ENCODE measurements around the gene UCN2. TPM values are rescaled to one million over a fixed set of nuclear protein-coding genes. Genes with fewer than 3 reads are reported as not detected.

Gene UCN2
- total and polyA plus RNA-seq, 9 donors, result 0.18 to 0.22 (median 0.19) TPM; not detected in 5

DNA sequence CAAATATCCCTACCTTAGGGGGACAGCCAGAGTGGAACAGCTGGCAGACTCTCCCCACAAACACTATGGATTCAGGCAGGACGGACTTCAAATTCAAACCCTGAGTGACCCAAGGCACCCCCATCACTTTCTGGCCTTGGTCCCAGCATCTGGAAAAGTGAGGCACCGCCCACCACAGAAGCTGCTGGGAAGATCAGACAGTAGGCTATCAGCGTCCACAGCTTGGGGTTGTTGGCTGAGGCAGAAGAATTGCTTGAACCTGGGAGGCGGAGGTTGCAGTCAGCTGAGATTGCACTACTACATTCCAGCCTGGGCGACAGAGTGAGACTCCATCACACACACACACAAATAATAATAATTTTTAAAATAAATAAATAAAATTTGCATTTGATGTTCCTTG, 15.5 kb downstream of the UCN2 start:
- H3K4me1 ChIP-seq (ENCODE audit: insufficient read depth), result no peaks in the 10 kb centered on the region
- WGBS, 3 donors, result 65 to 67% (median 66%) methylated on average over 5 of the region's 5 CpGs
- no peaks in the 10 kb centered on the region for H3K27me3 ChIP-seq
- TF ChIP-seq EP300 (IDR thresholded peaks at IDR 0.05), result no peak
- TF ChIP-seq, protein P1, sequence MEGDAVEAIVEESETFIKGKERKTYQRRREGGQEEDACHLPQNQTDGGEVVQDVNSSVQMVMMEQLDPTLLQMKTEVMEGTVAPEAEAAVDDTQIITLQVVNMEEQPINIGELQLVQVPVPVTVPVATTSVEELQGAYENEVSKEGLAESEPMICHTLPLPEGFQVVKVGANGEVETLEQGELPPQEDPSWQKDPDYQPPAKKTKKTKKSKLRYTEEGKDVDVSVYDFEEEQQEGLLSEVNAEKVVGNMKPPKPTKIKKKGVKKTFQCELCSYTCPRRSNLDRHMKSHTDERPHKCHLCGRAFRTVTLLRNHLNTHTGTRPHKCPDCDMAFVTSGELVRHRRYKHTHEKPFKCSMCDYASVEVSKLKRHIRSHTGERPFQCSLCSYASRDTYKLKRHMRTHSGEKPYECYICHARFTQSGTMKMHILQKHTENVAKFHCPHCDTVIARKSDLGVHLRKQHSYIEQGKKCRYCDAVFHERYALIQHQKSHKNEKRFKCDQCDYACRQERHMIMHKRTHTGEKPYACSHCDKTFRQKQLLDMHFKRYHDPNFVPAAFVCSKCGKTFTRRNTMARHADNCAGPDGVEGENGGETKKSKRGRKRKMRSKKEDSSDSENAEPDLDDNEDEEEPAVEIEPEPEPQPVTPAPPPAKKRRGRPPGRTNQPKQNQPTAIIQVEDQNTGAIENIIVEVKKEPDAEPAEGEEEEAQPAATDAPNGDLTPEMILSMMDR (IDR thresholded peaks at IDR 0.05), result no peak
- TF ChIP-seq POLR2A (IDR thresholded peaks at IDR 0.05), result no peak
- H3K36me3 ChIP-seq, result no peaks in the 10 kb centered on the region
- intact Hi-C loops (cut with DNase I), result loop anchor here in 2 of 4 donors (2.0 to 5.0 kb wide), 3 partner anchors 41 to 86 kb away; no protein-coding TSS in a partner anchor
- DNase-seq, result no peak
- H3K27ac ChIP-seq, result no peak overlapping the region
- no peaks in the 10 kb centered on the region for H3K9me3 ChIP-seq
- H3K4me3 ChIP-seq, result no peak overlapping the region

DNA sequence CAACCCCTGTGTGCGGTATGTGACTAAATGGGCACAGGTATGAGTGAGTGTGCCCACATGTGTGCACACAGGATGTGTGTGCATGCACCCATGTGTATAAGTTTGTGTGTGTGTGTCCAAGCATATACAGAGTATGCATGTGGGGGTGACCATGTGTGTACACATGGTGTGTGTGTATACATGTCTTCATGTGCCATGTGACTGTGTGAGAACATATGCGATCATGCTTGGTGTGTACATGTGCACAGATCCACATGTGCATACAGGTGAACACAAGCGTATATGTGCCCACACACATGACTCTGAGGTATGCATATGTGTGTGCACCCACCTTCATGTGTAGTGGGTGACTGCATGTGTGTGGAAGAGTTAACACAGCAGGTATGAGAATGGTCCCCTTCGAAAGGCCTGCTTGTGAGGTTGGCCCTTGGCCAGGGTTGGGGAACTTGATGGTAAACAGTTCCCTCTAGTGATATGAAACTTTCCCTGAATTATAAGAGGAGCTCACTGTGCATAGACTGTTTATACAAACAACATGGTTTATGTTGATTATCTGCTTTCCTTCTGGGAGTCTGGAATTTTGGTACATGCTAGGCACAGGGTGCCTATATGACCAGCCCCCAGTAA, 17.3 kb downstream of the UCN2 start:
- Histone ChIP-seq H3K36me3 (no peaks in the 10 kb centered on the region), H3K4me1 (ENCODE audit: insufficient read depth) (no peaks in the 10 kb centered on the region), H3K9me3 (no peaks in the 10 kb centered on the region), H3K27ac (no peak overlapping the region), H3K27me3 (no peaks in the 10 kb centered on the region), H3K4me3 (no peak overlapping the region)
- intact Hi-C loops (cut with DNase I), result loop anchor here in 2 of 4 donors (5.0 kb wide), 2 partner anchors 39 to 84 kb away; no protein-coding TSS in a partner anchor
- TF ChIP-seq POLR2A (IDR thresholded peaks at IDR 0.05) (no peak), EP300 (IDR thresholded peaks at IDR 0.05) (no peak)
- TF ChIP-seq, protein P1 (IDR thresholded peaks at IDR 0.05), result no peak
- no peak for DNase-seq
- 72 to 76% (median 75%) methylated on average over 4 of the region's 4 CpGs for WGBS, 3 donors

DNA sequence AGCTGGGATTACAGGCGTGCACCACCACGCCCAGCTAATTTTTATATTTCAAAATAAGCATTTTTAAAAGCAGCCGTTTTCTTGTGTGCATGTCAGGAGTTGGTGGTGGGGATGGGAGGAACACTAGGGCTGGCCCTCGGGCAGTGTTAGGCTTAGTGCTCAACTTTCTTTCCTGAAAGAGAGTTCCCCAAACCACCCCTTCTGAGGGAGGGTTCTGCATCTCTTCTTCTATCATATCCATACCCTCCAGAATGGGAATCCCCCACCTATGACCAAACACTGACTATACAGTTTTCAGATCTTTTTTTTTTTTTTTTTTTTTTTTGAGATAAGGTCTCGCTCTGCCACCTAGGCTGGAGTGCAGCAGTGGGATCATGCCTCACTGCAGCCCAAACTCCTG, 19.4 kb downstream of the UCN2 start:
- Histone ChIP-seq H3K4me3 (no peak overlapping the region), H3K36me3 (no peaks in the 10 kb centered on the region), H3K4me1 (ENCODE audit: insufficient read depth) (no peaks in the 10 kb centered on the region), H3K27ac (no peak overlapping the region), H3K27me3 (no peaks in the 10 kb centered on the region), H3K9me3 (no peaks in the 10 kb centered on the region)
- DNase-seq, result no peak
- TF ChIP-seq, protein P1 (IDR thresholded peaks at IDR 0.05), result no peak
- intact Hi-C loops (cut with DNase I), result no loop called here
- 90 to 91% (median 90%) methylated on average over 5 of the region's 5 CpGs for WGBS, 3 donors

- DNase-seq, result no peak
- TF ChIP-seq POLR2A (IDR thresholded peaks at IDR 0.05) (no peak), EP300 (IDR thresholded peaks at IDR 0.05) (no peak)
- TF ChIP-seq, protein P1 (IDR thresholded peaks at IDR 0.05), result no peak
- Histone ChIP-seq H3K27ac (no peak overlapping the region), H3K4me3 (no peak overlapping the region), H3K4me1 (ENCODE audit: insufficient read depth) (no peaks in the 10 kb centered on the region), H3K27me3 (no peaks in the 10 kb centered on the region), H3K9me3 (no peaks in the 10 kb centered on the region), H3K36me3 (no peaks in the 10 kb centered on the region)
- 87 to 89% (median 89%) methylated on average over 9 of the region's 9 CpGs for WGBS, 3 donors
- intact Hi-C loops (cut with DNase I), result no loop called here
These were observed 20.2 kb downstream of the UCN2 start for GRCh38 chr3:48543271-48543866.
